Activated CD4-positive, alpha-beta T cell treated with anti-CD3 and anti-CD28 coated beads, Interleukin-10, Interleukin-2, amounts not matched to agents 100 ng/mL and 50 ng/mL, durations not matched to agents 16 hours and 8 hours (primary cell): Measurements from ENCODE around the gene CADM3.

ENCODE experiments used
- DNase-seq: peaks from one replicate; pipeline ENCODE4 v3.0.0-alpha.2; 2020

Gene CADM3

DNA sequence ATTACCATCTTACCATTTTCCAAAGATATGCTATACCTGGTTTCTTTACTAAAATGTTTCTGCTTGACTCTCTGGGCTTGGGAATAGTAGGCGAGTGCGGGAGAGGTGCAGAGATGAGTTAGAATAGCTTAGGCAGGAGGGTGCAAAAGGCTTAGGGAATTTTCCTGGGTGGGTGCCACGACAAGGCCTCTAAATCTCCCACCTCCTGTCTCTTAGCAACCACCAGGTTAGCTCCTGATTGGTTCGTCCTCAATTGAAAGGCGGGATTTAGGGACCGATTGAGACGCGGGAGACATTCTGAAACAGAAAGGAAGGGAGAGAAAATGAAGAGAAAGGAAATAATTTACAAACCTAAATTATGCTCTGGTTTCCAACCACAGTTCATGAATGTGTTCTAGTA, 36.4 kb downstream of the CADM3 start:
- no peak for DNase-seq

DNA sequence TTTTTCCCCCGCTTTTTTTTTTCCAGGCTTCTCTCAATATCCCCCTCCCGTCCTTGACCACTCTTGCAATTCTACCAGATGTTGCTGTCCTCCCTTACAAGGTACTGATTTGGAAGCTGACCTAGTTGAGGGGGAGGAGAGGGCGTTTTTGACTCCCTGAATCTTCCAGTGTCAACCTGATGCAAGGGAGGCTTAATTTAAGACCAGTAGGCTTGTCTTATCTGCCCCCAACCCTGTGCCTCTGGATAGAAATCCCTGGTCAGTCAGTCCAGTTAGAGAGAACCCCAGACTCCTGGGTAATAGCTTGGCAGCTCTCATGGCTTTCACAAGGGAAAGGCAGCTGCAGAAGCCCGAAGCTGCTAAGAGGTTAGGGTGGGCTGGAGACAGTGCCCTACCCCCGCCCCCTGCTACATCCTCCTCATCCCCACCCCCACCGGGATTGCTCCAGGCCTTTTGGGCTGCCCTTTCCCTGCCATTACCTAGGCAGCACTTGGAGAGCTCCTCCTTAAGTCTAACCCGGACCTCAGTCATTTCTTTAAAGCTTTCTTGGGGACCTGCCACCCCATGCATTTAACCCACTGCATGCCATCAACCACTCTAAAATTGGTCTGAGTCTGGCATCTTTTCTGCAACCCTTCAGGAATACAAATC, 36.9 kb downstream of the CADM3 start:
- no peak for DNase-seq

- no peak for DNase-seq
Measured at GRCh38 chr1:159209061-159209460, 37.6 kb downstream of the CADM3 start.

DNA sequence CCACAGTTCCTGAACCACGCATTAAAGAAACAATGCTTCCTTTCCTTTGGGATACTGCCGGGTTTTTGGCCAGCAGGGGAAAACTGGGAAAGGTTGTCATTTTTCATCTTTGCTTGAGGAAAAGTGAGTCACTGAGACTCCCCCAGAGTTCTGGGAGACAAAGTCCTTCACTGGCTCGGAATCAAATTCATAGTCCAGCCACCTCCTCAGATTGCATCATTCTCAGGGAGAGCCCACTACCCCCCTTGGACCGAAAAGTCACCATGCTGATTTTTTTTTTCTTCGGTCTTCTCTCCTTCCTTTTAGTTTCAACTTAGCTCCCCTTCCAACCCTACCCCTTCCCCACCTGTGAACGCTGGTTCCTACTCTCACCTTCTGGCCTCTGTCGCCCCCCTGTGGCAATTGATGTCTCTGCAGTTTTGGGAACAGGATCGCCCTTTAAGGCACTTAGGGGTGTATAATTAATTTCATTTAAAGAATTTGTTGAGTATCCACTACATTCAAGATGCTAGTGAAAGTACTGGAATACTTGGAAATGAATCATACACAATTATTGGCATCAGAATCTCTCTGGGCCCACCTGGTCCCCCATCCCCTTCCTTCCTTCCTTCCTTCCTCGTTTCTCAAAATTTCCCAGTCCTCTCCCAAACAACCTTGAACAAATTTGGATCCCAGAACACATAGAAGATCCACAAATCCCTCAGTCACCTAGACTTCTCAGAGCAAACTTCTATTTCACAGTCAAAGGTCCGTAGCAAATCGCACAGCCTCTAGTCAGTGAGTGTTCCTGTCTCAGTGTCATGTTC, 40.1 kb downstream of the CADM3 start:
- DNase-seq: peak; percentile 63

- no peak for DNase-seq
Measured at GRCh38 chr1:159212596-159212995, 41.2 kb downstream of the CADM3 start.

DNA sequence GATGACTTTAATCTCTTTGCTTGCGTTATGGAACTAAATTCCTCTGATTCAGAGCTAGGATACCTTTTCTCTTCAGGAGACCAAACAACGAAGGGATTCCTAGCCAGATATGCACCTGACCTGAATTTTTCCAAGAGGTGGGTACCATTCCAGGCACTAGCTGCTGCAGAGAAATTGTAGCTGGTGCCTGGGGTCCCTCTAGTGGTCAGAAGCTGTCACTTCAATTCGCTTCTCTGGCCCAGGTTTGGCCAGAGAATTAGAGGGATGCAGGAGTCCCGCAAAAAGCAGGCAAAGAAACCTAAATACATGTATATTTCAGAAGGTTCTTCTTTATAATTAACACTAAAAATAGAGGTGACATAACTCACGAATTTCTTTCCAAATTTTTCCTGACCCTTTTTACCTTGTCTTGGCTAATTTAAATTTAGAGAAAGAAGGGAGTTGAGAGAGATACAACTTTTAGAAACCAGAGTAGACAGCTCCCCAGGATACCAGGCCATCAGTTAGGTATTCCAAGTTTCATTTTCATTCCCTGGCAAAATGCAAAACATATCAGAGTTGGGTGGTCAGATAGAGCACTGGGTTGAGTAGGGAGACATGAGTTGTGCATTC, 42.8 kb downstream of the CADM3 start:
- peak; percentile 47 for DNase-seq

GRCh38 chr1:159218649-159219636, 47.5 kb downstream of the CADM3 start:
- DNase-seq: no peak

DNA sequence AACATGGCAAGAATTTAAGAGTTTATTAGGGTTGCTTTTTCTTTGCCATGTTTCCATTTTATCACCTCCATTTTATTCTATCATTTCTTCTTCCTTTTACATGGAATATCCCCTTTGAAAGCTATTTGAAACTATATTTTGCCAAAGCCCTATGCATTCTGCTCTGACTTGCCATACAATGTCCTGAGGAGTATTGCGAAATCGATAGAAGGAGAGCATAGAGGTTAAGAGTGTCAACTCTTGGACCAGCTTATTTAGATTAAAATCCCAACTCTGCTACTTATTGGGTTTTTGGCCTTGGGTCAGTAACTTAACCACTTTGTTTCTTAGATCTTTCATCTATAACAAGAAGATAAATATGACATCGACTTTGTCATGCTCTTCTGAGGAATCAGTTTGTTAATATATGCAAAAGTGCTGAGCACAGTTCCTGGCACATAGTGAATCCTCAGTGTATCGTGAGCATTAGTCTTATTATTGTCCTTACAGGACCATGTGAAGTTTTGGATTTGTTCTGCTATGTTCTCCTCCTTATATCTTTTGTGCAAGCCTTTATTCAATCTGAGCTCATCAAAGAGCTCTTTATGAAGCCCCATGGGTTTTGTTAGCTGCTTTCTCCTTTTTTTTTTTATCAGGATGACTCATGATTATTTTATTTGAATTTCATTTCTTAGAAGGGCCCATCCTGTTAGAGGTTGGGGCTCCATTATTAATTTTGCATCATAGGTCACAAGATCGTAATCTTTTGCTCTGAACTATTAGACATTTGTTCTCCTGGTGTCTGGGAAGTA, 50.9 kb downstream of the CADM3 start:
- no peak for DNase-seq

- DNase-seq: no peak
Measured at GRCh38 chr1:159223004-159223403, 51.6 kb downstream of the CADM3 start.

- DNase-seq: no peak
Measured at GRCh38 chr1:159228554-159228953, 57.1 kb downstream of the CADM3 start.

DNA sequence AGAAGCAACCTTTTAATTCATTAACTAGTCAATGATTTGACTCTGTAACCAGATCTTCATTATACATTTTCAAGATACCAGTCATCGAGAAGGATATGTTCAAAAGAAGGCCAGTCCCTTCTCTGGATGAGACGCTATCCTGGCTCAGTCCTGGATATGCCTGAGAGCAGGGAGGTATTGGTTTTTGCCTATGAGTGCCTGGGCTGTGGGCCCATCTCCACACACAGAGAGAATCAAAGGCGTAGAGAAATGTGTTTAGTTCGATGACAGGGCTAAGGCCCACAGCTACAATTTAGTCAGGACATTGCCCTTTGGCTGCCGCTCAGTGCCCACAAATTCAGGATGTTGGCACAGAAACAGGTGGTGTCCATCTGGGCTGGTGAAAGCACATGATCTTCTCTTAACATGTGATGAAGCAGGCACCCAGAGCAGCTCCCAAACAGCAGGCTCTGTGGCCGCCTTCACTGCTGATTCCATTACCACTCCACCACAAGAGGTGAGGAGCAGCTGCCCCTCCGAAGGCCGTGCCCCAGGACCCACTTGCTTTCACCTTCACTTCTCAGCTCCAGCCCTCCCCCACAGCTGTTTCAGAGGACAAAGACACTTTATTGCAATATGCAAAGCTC, 58.0 kb downstream of the CADM3 start:
- no peak for DNase-seq

DNA sequence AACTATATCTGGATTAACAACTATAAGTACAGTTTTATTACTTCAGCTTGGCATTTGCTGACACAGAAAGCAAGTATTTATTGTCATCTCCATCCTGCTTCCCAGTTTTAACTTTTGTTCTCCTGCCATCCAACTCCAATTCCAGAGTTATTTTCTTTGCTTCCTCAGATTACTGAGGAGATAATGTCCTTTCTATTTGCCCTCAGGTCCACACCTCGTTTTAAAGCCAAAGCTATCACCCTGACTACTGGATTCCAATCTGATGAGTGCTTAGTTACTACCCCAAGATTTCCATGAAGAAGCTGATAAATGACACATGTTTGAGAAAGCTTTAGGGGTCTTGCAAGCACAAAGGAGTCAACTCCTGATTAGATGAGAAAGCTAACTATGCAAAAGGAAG, 58.5 kb downstream of the CADM3 start:
- no peak for DNase-seq

GRCh38 chr1:159239551-159240220, 68.3 kb downstream of the CADM3 start:
- DNase-seq: peak; percentile 26

DNA sequence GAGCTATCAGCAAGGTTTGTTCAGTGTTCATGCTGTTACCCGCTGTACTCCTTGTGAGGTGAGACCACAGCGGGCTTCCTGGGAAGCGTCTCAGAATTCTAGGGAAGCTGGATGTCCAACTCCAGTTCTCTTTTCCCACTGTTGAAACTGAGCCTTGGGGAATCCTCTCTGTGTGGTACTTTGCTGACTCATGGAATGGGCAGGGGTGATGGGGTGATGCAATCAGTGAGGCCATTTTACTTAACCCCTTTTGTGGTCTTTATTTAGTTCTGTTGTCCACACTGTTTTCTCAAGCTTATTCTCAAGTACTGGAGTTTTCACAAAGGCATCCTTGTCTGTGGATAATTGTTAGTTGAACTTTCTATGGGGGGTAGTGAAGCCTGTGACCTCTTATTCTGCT, 75.9 kb downstream of the CADM3 start:
- DNase-seq: no peak

- DNase-seq: no peak
Measured at GRCh38 chr1:159248311-159248710, 76.9 kb downstream of the CADM3 start.

- DNase-seq: no peak
Measured at GRCh38 chr1:159250638-159251216, 79.3 kb downstream of the CADM3 start.
